Stimulated activated naive B cell treated with anti-CD40 and anti-IgM and Interleukin-4, amounts not matched to agents 10 μg/mL and 1 μg/mL and 100 μg/mL, for 72 hours (primary cell): Measurements from ENCODE around the gene COG4.
A peak's percentile ranks its signal among the peaks of the same experiment; 100 is the strongest.

Experiments
- ATAC-seq, 2 donors: fragments of 150-1000 bp; cut with Tn5 transposase; replicated peaks; 2 replicates each; pipeline ENCODE4 v1.10.0; 2021; ENCODE audit warnings: moderate library complexity in 1 of 2
- DNase-seq: peaks from one replicate; pipeline ENCODE4 v3.0.0; 2021
- H3K27ac Mint-ChIP-seq: one replicate; pipeline ENCODE4 v1.8.0; 2022; ENCODE audit warnings: mild to moderate bottlenecking, mixed read lengths
- H3K27me3 Mint-ChIP-seq, 2 donors: one replicate each; pipeline ENCODE4 v1.8.0; 2022; ENCODE audit warnings: mixed read lengths in 2 of 2
- H3K36me3 Mint-ChIP-seq, 2 donors: one replicate each; pipeline ENCODE4 v1.8.0; 2022; ENCODE audit warnings: mixed read lengths in 2 of 2, mild to moderate bottlenecking in 1 of 2
- H3K4me1 Mint-ChIP-seq, 2 donors: one replicate each; pipeline ENCODE4 v1.8.0; 2022; ENCODE audit warnings: mixed read lengths in 2 of 2, mild to moderate bottlenecking in 1 of 2
- H3K4me3 Mint-ChIP-seq, 2 donors: one replicate each; pipeline ENCODE4 v1.8.0; 2022; ENCODE audit warnings: mild to moderate bottlenecking in 2 of 2, mixed read lengths in 2 of 2, moderate library complexity in 1 of 2
- H3K9me3 Mint-ChIP-seq, 2 donors: one replicate each; pipeline ENCODE4 v1.8.0; 2022; ENCODE audit warnings: mixed read lengths in 2 of 2, mild to moderate bottlenecking in 1 of 2

Gene COG4

GRCh38 chr16:70523076-70523742, at the start of gene COG4:
Gene COG4, minus strand, starts transcription at chr16:70523554. Its CDS starts 11 bp downstream, at chr16:70523543.
- peak within 1 kb of the TSS; percentile 94 to 98 for H3K4me3 Mint-ChIP-seq
- no peaks in the 10 kb centered on the region for H3K27me3 Mint-ChIP-seq
- H3K36me3 Mint-ChIP-seq: peaks cover 35 to 36% of the 10 kb centered on the region in 2 donors
- peaks cover 20 to 46% of the 10 kb centered on the region in 2 donors for H3K4me1 Mint-ChIP-seq
- no peaks in the 10 kb centered on the region for H3K9me3 Mint-ChIP-seq
- peak; percentile 82 to 87 for ATAC-seq
- H3K27ac Mint-ChIP-seq: peak within 1 kb of the TSS; percentile 99
- DNase-seq: peak; percentile 84

GRCh38 chr16:70572926-70573270, 49.5 kb upstream of the COG4 start:
- H3K4me3 Mint-ChIP-seq: no peak overlapping the region
- no peak for ATAC-seq
- H3K36me3 Mint-ChIP-seq: peaks cover 40 to 56% of the 10 kb centered on the region in 2 donors

GRCh38 chr16:70572050-70572925, 48.9 kb upstream of the COG4 start:
- Mint-ChIP-seq H3K27me3 (no peaks in the 10 kb centered on the region), H3K27ac (peak overlapping the region; percentile 56), H3K9me3 (no peaks in the 10 kb centered on the region), H3K4me1 (peaks cover 14 to 30% of the 10 kb centered on the region in 2 donors), H3K36me3 (peaks cover 40 to 60% of the 10 kb centered on the region in 2 donors), H3K4me3 (no peak overlapping the region)
- no peak for ATAC-seq
- no peak for DNase-seq

More at GRCh38 chr16:70572926-70573270, 49.5 kb upstream of the COG4 start:
- H3K27ac Mint-ChIP-seq: no peak overlapping the region
- no peaks in the 10 kb centered on the region for H3K27me3 Mint-ChIP-seq
- no peak for DNase-seq
- H3K9me3 Mint-ChIP-seq: no peaks in the 10 kb centered on the region
- peaks cover 14 to 30% of the 10 kb centered on the region in 2 donors for H3K4me1 Mint-ChIP-seq

- Mint-ChIP-seq H3K36me3 (peaks cover 44 to 64% of the 10 kb centered on the region in 2 donors), H3K9me3 (no peaks in the 10 kb centered on the region), H3K4me3 (no peak overlapping the region), H3K4me1 (peaks cover 14 to 30% of the 10 kb centered on the region in 2 donors), H3K27ac (peak overlapping the region; percentile 32), H3K27me3 (no peaks in the 10 kb centered on the region)
- DNase-seq (no peak), ATAC-seq (peak in 1 of 2 donors; percentile 16)
These were observed 48.3 kb upstream of the COG4 start for GRCh38 chr16:70571623-70572022.

GRCh38 chr16:70570967-70571570, 47.7 kb upstream of the COG4 start:
- Mint-ChIP-seq H3K27ac (peak overlapping the region; percentile 88), H3K4me3 (no peak overlapping the region), H3K36me3 (peaks cover 41 to 59% of the 10 kb centered on the region in 2 donors), H3K27me3 (no peaks in the 10 kb centered on the region), H3K4me1 (peaks cover 11 to 25% of the 10 kb centered on the region in 2 donors), H3K9me3 (no peaks in the 10 kb centered on the region)
- DNase-seq: no peak
- ATAC-seq: no peak

GRCh38 chr16:70569752-70570151, 46.4 kb upstream of the COG4 start:
- no peak overlapping the region for H3K27ac Mint-ChIP-seq
- ATAC-seq: no peak
- no peak for DNase-seq
- H3K4me1 Mint-ChIP-seq: peaks cover 11 to 16% of the 10 kb centered on the region in 2 donors
- H3K36me3 Mint-ChIP-seq: peaks cover 51 to 65% of the 10 kb centered on the region in 2 donors
- H3K27me3 Mint-ChIP-seq: no peaks in the 10 kb centered on the region
- H3K4me3 Mint-ChIP-seq: no peak overlapping the region
- no peaks in the 10 kb centered on the region for H3K9me3 Mint-ChIP-seq

- no peak overlapping the region for H3K4me3 Mint-ChIP-seq
- no peaks in the 10 kb centered on the region for H3K27me3 Mint-ChIP-seq
These were observed 45.4 kb upstream of the COG4 start for GRCh38 chr16:70568601-70569237.

GRCh38 chr16:70565053-70565452, 41.7 kb upstream of the COG4 start:
- no peaks in the 10 kb centered on the region for H3K9me3 Mint-ChIP-seq
- DNase-seq (no peak), ATAC-seq (no peak)
- H3K4me1 Mint-ChIP-seq: no peaks in the 10 kb centered on the region
- no peak overlapping the region for H3K4me3 Mint-ChIP-seq
- H3K36me3 Mint-ChIP-seq: peaks cover 40 to 52% of the 10 kb centered on the region in 2 donors
- no peak overlapping the region for H3K27ac Mint-ChIP-seq
- no peaks in the 10 kb centered on the region for H3K27me3 Mint-ChIP-seq

More at GRCh38 chr16:70568601-70569237, 45.4 kb upstream of the COG4 start:
- DNase-seq (no peak), ATAC-seq (no peak)
- Mint-ChIP-seq H3K27ac (peak overlapping the region; percentile 69), H3K9me3 (no peaks in the 10 kb centered on the region), H3K4me1 (peaks cover 10% of the 10 kb centered on the region in 2 donors), H3K36me3 (peaks cover 47 to 57% of the 10 kb centered on the region in 2 donors)

GRCh38 chr16:70563636-70564035, 40.3 kb upstream of the COG4 start:
- Mint-ChIP-seq H3K27me3 (no peaks in the 10 kb centered on the region), H3K27ac (no peak overlapping the region), H3K36me3 (peaks cover 42 to 48% of the 10 kb centered on the region in 2 donors), H3K4me1 (no peaks in the 10 kb centered on the region), H3K9me3 (no peaks in the 10 kb centered on the region), H3K4me3 (no peak overlapping the region)
- ATAC-seq: no peak
- no peak for DNase-seq

GRCh38 chr16:70561623-70562022, 38.3 kb upstream of the COG4 start:
- no peak overlapping the region for H3K27ac Mint-ChIP-seq
- ATAC-seq (no peak), DNase-seq (no peak)
- peaks cover 35 to 45% of the 10 kb centered on the region in 2 donors for H3K36me3 Mint-ChIP-seq
- no peaks in the 10 kb centered on the region for H3K9me3 Mint-ChIP-seq
- no peak overlapping the region for H3K4me3 Mint-ChIP-seq
- H3K4me1 Mint-ChIP-seq: no peaks in the 10 kb centered on the region
- H3K27me3 Mint-ChIP-seq: no peaks in the 10 kb centered on the region

- H3K4me3 Mint-ChIP-seq: no peak overlapping the region
- no peaks in the 10 kb centered on the region for H3K4me1 Mint-ChIP-seq
- ATAC-seq (no peak), DNase-seq (no peak)
- no peaks in the 10 kb centered on the region for H3K27me3 Mint-ChIP-seq
- no peaks in the 10 kb centered on the region for H3K9me3 Mint-ChIP-seq
- peaks cover 31 to 51% of the 10 kb centered on the region in 2 donors for H3K36me3 Mint-ChIP-seq
- no peak overlapping the region for H3K27ac Mint-ChIP-seq
These were observed 32.7 kb upstream of the COG4 start for GRCh38 chr16:70556063-70556462.

- Mint-ChIP-seq H3K27me3 (no peaks in the 10 kb centered on the region), H3K9me3 (no peaks in the 10 kb centered on the region), H3K4me1 (peaks cover 1 to 11% of the 10 kb centered on the region in 2 donors), H3K36me3 (peaks cover 33 to 56% of the 10 kb centered on the region in 2 donors), H3K4me3 (no peak overlapping the region), H3K27ac (no peak overlapping the region)
- ATAC-seq (no peak), DNase-seq (no peak)
These were observed 30.3 kb upstream of the COG4 start for GRCh38 chr16:70553645-70554044.

GRCh38 chr16:70552675-70553074, 29.3 kb upstream of the COG4 start:
- Mint-ChIP-seq H3K27ac (no peak overlapping the region), H3K36me3 (peaks cover 40 to 60% of the 10 kb centered on the region in 2 donors), H3K9me3 (no peaks in the 10 kb centered on the region), H3K4me1 (peaks cover 4 to 13% of the 10 kb centered on the region in 2 donors), H3K4me3 (no peak overlapping the region), H3K27me3 (no peaks in the 10 kb centered on the region)
- DNase-seq: no peak
- no peak for ATAC-seq

GRCh38 chr16:70551788-70552187, 28.4 kb upstream of the COG4 start:
- H3K4me3 Mint-ChIP-seq: no peak overlapping the region
- H3K27ac Mint-ChIP-seq: no peak overlapping the region

More at GRCh38 chr16:70551788-70552187, 28.4 kb upstream of the COG4 start:
- Mint-ChIP-seq H3K9me3 (no peaks in the 10 kb centered on the region), H3K36me3 (peaks cover 40 to 57% of the 10 kb centered on the region in 2 donors), H3K4me1 (peaks cover 4 to 13% of the 10 kb centered on the region in 2 donors), H3K27me3 (no peaks in the 10 kb centered on the region)
- DNase-seq (no peak), ATAC-seq (no peak)
